8988T (cell line): ENCODE measurements around the gene CYP3A7.
"Not testable (repeated sequence)": the region's sequence is repeated elsewhere in the genome, so short reads cannot be mapped to it uniquely, and the experiment has no call there.

Experiments used
- DNase-seq: peaks from one replicate; pipeline ENCODE4 v3.0.0; 2011

Gene CYP3A7

GRCh38 chr7:99665312-99666012 lies 69.5 kb downstream of the CYP3A7 start:
- DNase-seq, result no peak

- DNase-seq, result not testable (repeated sequence)
Observed at GRCh38 chr7:99657879-99658278, 77.1 kb downstream of the CYP3A7 start.
